HG02759 (cell line): ENCODE measurements around the gene ADGRG3.

Experiments
- ATAC-seq: cut with Tn5 transposase; IDR thresholded peaks from one replicate; pipeline ENCODE4 v1.9.1; 2021; ENCODE audit warnings: mild to moderate bottlenecking, moderate library complexity; ENCODE audit not compliant: unreplicated experiment

The ADGRG3 gene

GRCh38 chr16:57630407-57630797 is 37.7 kb upstream of the ADGRG3 start:
- ATAC-seq, result no peak

- no peak for ATAC-seq
Measured at GRCh38 chr16:57630931-57631845, 36.9 kb upstream of the ADGRG3 start.

- no peak for ATAC-seq
Measured at GRCh38 chr16:57632568-57632967, 35.5 kb upstream of the ADGRG3 start.

GRCh38 chr16:57633383-57634064 is 34.6 kb upstream of the ADGRG3 start:
- ATAC-seq, result no peak

- ATAC-seq, result no peak
Measured at GRCh38 chr16:57634171-57634570, 33.9 kb upstream of the ADGRG3 start.

GRCh38 chr16:57635266-57636097 is 32.6 kb upstream of the ADGRG3 start:
- ATAC-seq, result no peak

- no peak for ATAC-seq
Measured at GRCh38 chr16:57636184-57636583, 31.9 kb upstream of the ADGRG3 start.

GRCh38 chr16:57637020-57637419 is 31.1 kb upstream of the ADGRG3 start:
- no peak for ATAC-seq

GRCh38 chr16:57637424-57637823 is 30.7 kb upstream of the ADGRG3 start:
- ATAC-seq, result no peak

- no peak for ATAC-seq
Measured at GRCh38 chr16:57637965-57638364, 30.1 kb upstream of the ADGRG3 start.

- ATAC-seq, result no peak
Measured at GRCh38 chr16:57638381-57638780, 29.7 kb upstream of the ADGRG3 start.

GRCh38 chr16:57639172-57639887 is 28.8 kb upstream of the ADGRG3 start:
- no peak for ATAC-seq

GRCh38 chr16:57640185-57640584 is 27.9 kb upstream of the ADGRG3 start:
- no peak for ATAC-seq

- no peak for ATAC-seq
Measured at GRCh38 chr16:57640612-57641011, 27.5 kb upstream of the ADGRG3 start.

- no peak for ATAC-seq
Measured at GRCh38 chr16:57642160-57643135, 25.7 kb upstream of the ADGRG3 start.

GRCh38 chr16:57643147-57643874 is 24.8 kb upstream of the ADGRG3 start:
- no peak for ATAC-seq

GRCh38 chr16:57643910-57644309 is 24.2 kb upstream of the ADGRG3 start:
- ATAC-seq, result no peak

- ATAC-seq, result no peak
Measured at GRCh38 chr16:57644383-57645014, 23.6 kb upstream of the ADGRG3 start.
